PC-9 (cell line): ENCODE results near the gene KCNC4.

Source experiments
- CTCF ChIP-seq: fragments of 200-600 bp; sonication (generic); conservative IDR thresholded peaks from 2 replicates; pipeline ENCODE4 v1.6.1; 2017; ENCODE audit warnings: mixed run types, antibody characterized with exemption, mild to moderate bottlenecking, moderate library complexity
- EZH2 ChIP-seq: fragments of 200-600 bp; sonication (generic); IDR thresholded peaks from 2 replicates; pipeline ENCODE4 v1.8.0; 2017; ENCODE audit warnings: antibody characterized with exemption, low read depth

GRCh38 chr1:110161165-110161564, 48.9 kb upstream of the KCNC4 start:
- TF ChIP-seq CTCF: no peak
- no peak for TF ChIP-seq EZH2
